ENCODE data around the gene SALL1. TPM values are rescaled to one million over a fixed set of nuclear protein-coding genes. Genes with fewer than 3 reads are reported as not detected.

The SALL1 gene
- polyA plus RNA-seq, 1 donor from 2014 or later: 0.22 TPM

GRCh38 chr16:51133183-51133582 is 17.9 kb downstream of the SALL1 start:
- Histone ChIP-seq H3K9ac (ENCODE audit: low read length) (no peak overlapping the region), H3K4me3 (ENCODE audit: low read length) (no peak overlapping the region), H3F3A (ENCODE audit: insufficient read depth, low read length, poor library complexity, severe bottlenecking) (no peaks in the 10 kb centered on the region), H3K27me3 (ENCODE audit: insufficient read depth, low read depth, low read length) (peaks cover 17% of the 10 kb centered on the region), H2AFZ (ENCODE audit: low read depth, low read length) (no peak overlapping the region), H3K79me2 (replicated peaks; ENCODE audit: insufficient read depth, low read length) (peaks cover 2% of the 10 kb centered on the region), H4K20me1 (ENCODE audit: insufficient read depth) (no peaks in the 10 kb centered on the region), H3K36me3 (ENCODE audit: insufficient read depth, low read length) (no peaks in the 10 kb centered on the region), H3K9me3 (ENCODE audit: low read length) (no peaks in the 10 kb centered on the region), H3K9me2 (ENCODE audit: insufficient read depth, low read length) (no peaks in the 10 kb centered on the region), H3K27ac (ENCODE audit: low read length) (no peak overlapping the region), H3K4me2 (ENCODE audit: low read length) (no peak overlapping the region)
- TF ChIP-seq, protein P1, sequence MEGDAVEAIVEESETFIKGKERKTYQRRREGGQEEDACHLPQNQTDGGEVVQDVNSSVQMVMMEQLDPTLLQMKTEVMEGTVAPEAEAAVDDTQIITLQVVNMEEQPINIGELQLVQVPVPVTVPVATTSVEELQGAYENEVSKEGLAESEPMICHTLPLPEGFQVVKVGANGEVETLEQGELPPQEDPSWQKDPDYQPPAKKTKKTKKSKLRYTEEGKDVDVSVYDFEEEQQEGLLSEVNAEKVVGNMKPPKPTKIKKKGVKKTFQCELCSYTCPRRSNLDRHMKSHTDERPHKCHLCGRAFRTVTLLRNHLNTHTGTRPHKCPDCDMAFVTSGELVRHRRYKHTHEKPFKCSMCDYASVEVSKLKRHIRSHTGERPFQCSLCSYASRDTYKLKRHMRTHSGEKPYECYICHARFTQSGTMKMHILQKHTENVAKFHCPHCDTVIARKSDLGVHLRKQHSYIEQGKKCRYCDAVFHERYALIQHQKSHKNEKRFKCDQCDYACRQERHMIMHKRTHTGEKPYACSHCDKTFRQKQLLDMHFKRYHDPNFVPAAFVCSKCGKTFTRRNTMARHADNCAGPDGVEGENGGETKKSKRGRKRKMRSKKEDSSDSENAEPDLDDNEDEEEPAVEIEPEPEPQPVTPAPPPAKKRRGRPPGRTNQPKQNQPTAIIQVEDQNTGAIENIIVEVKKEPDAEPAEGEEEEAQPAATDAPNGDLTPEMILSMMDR (IDR thresholded peaks at IDR 0.05; ENCODE audit: poor library complexity, severe bottlenecking): no peak
- TF ChIP-seq RAD21 (conservative IDR thresholded peaks at IDR 0.05): no peak
- no peak for TF ChIP-seq EZH2 (IDR thresholded peaks at IDR 0.05; ENCODE audit: borderline replicate concordance, insufficient read depth, low read length, poor library complexity, severe bottlenecking)
- TF ChIP-seq, protein P2, sequence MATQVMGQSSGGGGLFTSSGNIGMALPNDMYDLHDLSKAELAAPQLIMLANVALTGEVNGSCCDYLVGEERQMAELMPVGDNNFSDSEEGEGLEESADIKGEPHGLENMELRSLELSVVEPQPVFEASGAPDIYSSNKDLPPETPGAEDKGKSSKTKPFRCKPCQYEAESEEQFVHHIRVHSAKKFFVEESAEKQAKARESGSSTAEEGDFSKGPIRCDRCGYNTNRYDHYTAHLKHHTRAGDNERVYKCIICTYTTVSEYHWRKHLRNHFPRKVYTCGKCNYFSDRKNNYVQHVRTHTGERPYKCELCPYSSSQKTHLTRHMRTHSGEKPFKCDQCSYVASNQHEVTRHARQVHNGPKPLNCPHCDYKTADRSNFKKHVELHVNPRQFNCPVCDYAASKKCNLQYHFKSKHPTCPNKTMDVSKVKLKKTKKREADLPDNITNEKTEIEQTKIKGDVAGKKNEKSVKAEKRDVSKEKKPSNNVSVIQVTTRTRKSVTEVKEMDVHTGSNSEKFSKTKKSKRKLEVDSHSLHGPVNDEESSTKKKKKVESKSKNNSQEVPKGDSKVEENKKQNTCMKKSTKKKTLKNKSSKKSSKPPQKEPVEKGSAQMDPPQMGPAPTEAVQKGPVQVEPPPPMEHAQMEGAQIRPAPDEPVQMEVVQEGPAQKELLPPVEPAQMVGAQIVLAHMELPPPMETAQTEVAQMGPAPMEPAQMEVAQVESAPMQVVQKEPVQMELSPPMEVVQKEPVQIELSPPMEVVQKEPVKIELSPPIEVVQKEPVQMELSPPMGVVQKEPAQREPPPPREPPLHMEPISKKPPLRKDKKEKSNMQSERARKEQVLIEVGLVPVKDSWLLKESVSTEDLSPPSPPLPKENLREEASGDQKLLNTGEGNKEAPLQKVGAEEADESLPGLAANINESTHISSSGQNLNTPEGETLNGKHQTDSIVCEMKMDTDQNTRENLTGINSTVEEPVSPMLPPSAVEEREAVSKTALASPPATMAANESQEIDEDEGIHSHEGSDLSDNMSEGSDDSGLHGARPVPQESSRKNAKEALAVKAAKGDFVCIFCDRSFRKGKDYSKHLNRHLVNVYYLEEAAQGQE (IDR thresholded peaks at IDR 0.05; ENCODE audit: borderline replicate concordance): no peak
- TF ChIP-seq EP300 (conservative IDR thresholded peaks at IDR 0.05; ENCODE audit: poor library complexity, severe bottlenecking): no peak
- no peak for TF ChIP-seq TAF1 (IDR thresholded peaks at IDR 0.05; ENCODE audit: low read depth)
- no peak for TF ChIP-seq SMC3 (conservative IDR thresholded peaks at IDR 0.05; ENCODE audit: poor library complexity)
- no peak for TF ChIP-seq POLR2AphosphoS5 (IDR thresholded peaks at IDR 0.05)
- no peak for TF ChIP-seq MXI1 (conservative IDR thresholded peaks at IDR 0.05; ENCODE audit: poor library complexity, severe bottlenecking)

DNA sequence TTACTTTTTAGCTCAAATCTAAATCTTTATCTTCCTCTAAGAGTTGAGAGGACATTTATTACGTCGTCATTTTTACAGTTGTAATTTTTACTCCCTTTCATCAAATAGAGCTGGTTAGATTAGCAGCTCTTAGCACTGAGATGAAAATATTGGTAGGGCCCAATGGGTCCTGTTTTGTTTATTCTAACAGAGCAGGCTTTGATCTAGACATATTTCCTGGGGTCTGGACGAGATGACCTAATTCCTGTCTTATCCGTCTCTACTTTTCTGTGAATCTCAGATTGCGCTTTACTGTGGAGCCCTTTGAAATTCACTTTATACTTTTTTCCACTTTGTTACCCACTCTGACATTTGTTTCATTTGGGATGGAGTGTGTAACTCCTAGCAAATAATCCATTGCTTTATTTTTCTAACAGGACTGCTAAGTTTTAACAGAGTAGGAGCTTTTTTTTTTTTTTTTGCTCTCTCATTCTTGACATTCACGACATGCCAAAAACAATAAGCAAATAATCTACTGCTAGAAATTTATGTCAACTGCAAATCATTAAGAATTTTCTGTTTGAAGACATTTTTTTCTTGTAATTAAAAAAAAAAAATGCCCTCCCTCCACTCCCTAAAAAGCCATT is 18.5 kb downstream of the SALL1 start:
- TF ChIP-seq EZH2 (IDR thresholded peaks at IDR 0.05; ENCODE audit: borderline replicate concordance, insufficient read depth, low read length, poor library complexity, severe bottlenecking) (no peak), MXI1 (conservative IDR thresholded peaks at IDR 0.05; ENCODE audit: poor library complexity, severe bottlenecking) (no peak), POLR2AphosphoS5 (IDR thresholded peaks at IDR 0.05) (no peak), RAD21 (conservative IDR thresholded peaks at IDR 0.05) (no peak), SMC3 (conservative IDR thresholded peaks at IDR 0.05; ENCODE audit: poor library complexity) (no peak), TAF1 (IDR thresholded peaks at IDR 0.05; ENCODE audit: low read depth) (no peak)
- TF ChIP-seq, protein P2 (IDR thresholded peaks at IDR 0.05; ENCODE audit: borderline replicate concordance): no peak
- Histone ChIP-seq H3K9me2 (ENCODE audit: insufficient read depth, low read length) (no peaks in the 10 kb centered on the region), H3K36me3 (ENCODE audit: insufficient read depth, low read length) (no peaks in the 10 kb centered on the region), H3K79me2 (replicated peaks; ENCODE audit: insufficient read depth, low read length) (no peaks in the 10 kb centered on the region), H3K4me2 (ENCODE audit: low read length) (no peak overlapping the region), H2AFZ (ENCODE audit: low read depth, low read length) (no peak overlapping the region), H3K4me3 (ENCODE audit: low read length) (no peak overlapping the region), H3K9me3 (ENCODE audit: low read length) (no peaks in the 10 kb centered on the region), H3K27me3 (ENCODE audit: insufficient read depth, low read depth, low read length) (peaks cover 17% of the 10 kb centered on the region), H3K9ac (ENCODE audit: low read length) (no peak overlapping the region), H3F3A (ENCODE audit: insufficient read depth, low read length, poor library complexity, severe bottlenecking) (no peaks in the 10 kb centered on the region), H3K27ac (ENCODE audit: low read length) (no peak overlapping the region), H4K20me1 (ENCODE audit: insufficient read depth) (no peaks in the 10 kb centered on the region)

Data from neural cell (in vitro differentiated cells).